ENCODE data around the gene RPL23.

DNA sequence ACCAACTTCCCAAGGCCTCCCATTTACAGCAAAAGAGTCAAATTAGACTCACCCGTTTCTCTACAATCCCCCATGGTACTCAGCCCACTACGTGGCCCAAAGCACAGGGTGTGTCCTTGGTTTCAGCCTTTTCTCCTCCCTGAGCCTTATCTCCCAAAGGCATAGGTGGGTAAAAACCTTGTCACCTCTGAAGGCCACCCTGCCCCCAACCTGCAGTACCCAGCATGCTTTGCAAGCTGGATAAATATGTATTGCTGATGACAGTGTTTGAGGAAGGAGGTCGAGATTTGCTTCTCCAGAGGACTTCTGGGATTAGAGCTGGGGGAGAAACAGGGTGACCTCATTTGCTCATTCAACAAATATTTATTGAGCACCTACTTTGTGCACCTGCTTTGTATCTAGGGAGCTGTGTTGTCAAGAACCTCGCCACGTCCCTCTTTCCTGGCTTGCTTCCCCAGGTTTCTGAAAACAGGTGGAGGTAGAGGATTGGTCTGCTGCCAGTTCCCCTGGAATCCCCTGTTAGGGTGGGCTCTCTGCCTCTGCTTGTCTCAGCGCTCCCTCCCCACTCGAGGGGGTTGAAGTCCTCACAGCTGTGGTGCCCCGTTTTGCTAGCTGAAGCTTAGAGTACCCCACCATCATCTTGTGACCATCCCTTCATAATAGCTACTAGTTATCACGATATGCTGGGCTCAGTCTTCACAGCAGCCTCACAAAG is 19.3 kb upstream of the RPL23 start:
- TF ChIP-seq, protein P1, sequence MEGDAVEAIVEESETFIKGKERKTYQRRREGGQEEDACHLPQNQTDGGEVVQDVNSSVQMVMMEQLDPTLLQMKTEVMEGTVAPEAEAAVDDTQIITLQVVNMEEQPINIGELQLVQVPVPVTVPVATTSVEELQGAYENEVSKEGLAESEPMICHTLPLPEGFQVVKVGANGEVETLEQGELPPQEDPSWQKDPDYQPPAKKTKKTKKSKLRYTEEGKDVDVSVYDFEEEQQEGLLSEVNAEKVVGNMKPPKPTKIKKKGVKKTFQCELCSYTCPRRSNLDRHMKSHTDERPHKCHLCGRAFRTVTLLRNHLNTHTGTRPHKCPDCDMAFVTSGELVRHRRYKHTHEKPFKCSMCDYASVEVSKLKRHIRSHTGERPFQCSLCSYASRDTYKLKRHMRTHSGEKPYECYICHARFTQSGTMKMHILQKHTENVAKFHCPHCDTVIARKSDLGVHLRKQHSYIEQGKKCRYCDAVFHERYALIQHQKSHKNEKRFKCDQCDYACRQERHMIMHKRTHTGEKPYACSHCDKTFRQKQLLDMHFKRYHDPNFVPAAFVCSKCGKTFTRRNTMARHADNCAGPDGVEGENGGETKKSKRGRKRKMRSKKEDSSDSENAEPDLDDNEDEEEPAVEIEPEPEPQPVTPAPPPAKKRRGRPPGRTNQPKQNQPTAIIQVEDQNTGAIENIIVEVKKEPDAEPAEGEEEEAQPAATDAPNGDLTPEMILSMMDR (IDR thresholded peaks at IDR 0.05): no peak
- TF ChIP-seq POLR2A (IDR thresholded peaks at IDR 0.05): no peak
